GM21381 (cell line): Measurements from ENCODE around the gene MARK3.

Source experiments
- ATAC-seq: cut with Tn5 transposase; IDR thresholded peaks from one replicate; pipeline ENCODE4 v1.9.1; 2021; ENCODE audit warnings: mild to moderate bottlenecking, moderate library complexity; ENCODE audit not compliant: unreplicated experiment

The MARK3 gene

GRCh38 chr14:103393676-103394626, 8.7 kb downstream of the MARK3 start:
- ATAC-seq: no peak

GRCh38 chr14:103395244-103395643, 10.0 kb downstream of the MARK3 start:
- ATAC-seq: no peak

DNA sequence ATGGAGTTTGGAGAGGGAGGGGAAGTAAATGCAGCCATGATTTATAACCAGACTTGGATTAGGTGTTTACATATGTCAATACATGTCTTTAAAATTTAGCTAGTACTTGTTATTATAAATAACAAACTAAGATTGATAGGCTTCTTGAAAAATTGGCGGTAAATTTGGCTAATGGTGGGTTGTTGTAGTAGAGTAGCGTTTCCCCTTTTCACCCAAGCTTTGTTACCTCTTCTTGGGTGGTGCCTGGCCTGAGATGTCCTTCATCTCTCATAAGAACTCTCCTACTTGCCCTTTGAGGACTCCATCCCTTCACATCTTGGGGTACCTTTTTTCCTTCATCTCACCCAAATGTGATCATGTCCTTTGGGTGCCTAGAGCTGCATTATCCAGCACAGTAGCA, 11.2 kb downstream of the MARK3 start:
- no peak for ATAC-seq

DNA sequence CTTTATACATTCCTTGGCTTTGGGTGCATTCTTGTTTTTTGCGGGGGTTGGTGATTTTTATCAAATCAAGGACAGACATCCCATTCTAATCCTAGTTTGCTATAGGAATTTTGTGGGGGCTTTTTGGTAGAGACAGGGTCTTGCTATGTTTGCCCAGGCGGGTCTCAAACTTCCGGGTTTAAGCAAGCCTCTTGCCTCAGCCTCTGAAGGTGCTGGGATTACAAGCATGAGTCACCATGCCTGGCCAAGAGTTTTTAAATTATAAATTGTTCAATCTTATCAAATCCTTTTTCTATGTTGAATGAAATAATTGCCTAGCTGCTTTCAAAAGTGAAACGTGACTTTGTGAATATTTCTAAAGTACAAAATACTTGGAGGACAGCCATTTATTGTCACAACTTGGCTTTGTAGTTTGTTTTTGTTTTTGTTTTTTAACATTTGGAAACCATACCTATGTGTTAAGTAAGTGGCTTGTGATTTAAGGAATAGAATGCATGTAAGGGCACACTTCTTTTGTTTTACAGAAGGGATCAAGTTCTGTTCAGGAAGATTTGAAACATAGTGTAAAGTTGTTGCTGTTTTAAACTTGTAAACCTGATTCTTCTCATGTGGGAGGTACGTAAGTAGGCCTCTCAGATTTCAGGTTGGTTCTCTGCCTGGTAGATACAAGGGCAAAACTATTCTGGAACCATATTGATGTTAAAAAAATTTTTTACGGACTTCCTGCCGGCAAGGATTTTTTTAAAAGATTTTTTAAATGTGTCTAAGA, 13.4 kb downstream of the MARK3 start:
- ATAC-seq: no peak

GRCh38 chr14:103400537-103400936, 15.3 kb downstream of the MARK3 start:
- no peak for ATAC-seq

DNA sequence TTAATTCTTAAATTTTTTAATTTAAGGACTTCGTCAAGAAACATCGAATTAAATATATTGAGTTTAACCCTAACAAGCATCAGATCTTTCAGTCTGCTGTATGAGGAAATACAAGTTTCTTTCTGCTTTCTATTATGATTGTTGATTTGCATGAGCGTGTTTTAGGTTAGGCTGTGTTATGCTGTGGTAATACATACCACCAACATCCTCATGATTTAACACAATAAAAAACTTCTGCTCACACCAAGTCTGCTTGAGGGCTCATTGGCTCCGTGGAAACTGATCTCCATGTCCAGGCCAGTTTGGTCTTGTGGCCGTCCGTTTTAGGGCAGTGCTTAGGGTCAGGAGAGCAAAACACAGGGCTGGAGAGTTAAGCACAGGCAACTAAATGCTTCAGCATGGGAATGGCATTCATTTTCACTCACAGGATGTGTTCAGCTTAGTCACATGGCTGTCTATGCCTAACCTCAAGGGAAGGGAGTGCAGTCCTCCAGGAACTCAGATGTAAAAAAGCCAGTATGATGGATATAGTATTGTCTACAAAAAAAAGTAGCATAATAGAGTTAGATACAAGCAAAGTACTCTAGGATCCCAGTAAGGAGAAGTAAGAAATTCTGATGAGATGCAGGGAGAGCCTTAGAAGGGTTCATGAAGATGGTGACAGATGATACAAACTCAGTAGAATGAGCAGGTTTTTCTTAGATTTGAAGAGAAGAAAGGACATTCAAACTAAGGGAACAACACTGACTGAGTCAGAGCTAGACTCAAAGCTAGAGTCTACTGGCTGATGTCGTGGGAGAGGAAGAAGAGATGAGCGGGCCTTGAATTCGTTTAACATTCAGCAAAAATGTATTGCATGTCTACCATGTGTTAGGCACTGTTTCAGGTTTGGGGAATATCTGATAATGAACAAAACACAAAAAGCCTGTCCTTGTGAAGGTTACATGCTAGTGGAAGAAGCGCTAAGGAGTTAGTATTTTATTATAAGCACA, 16.3 kb downstream of the MARK3 start:
- ATAC-seq: no peak

GRCh38 chr14:103402695-103403094, 17.5 kb downstream of the MARK3 start:
- ATAC-seq: no peak

DNA sequence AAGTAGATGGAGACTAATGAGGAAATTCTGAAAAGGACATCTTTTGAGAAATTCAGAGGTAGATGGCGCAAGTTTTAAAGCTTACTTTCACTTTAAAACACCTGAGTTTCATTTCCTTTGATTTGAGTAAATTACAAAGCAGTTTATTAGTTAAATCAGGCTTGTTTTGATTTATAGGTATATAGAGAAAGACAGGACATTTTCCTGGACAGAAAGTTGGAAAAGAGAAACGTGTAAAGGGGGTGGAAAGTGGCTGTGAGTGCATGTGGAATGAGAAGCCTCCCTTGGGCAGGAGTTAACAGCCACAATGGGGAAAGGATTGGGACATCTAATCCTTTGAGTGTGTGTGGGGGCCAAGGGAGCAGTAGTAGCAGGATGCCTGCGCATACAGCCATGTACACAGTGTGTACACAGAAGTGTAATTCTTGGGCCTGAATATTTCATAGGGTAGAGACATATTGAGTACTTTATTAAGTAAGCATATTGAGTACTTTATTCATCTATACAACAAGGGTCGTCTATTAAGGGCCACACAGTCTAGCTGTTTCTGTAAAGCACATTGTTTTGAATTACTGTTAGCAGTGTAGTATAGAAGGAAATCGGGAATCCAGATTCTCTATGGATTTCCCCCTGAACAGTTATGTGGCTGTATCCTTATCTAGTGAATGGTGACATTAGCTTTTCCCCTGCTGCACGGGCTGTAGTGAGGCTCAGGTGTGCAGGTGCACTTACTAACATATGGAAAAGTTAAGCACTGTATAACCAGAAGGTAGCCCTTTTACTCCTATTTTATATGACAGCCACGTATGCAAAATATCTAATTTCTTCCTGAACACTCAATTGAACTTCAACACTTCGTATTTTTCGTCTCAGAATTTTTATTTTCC, 19.1 kb downstream of the MARK3 start:
- ATAC-seq: no peak

GRCh38 chr14:103404920-103405319, 19.7 kb downstream of the MARK3 start:
- no peak for ATAC-seq

DNA sequence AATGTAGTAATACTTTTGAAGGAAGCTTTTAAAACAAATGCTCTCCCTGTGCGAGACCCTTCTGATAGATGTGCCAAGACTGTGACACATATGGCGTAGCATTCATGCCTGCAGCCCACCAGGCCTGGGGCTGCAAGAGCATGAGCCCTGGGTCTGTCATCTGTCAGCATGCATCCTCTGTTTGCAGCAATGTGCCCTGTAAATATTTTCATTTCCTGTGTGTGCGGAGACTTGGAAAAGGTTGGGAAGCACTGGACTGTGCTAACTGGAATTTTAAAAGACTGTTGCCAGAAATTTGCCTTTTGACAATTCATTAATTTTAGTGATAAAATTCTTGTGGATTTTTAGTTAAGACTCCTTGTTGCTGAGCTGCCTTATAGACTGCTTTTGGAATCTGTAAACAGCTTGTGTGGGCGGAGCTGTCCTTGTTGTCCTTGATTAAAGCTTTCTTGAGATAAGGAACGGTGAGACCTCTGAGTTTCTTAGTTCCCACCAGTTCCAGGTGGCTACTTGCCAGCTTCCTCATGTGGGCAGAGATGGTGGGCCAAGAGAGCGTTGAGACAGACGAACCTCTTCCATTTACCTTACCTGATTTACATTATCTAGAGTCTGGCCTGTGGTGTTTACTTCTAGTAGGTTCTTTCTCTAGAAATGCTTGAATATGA, 23.4 kb downstream of the MARK3 start:
- ATAC-seq: no peak

GRCh38 chr14:103416916-103417315, 31.7 kb downstream of the MARK3 start:
- no peak for ATAC-seq

DNA sequence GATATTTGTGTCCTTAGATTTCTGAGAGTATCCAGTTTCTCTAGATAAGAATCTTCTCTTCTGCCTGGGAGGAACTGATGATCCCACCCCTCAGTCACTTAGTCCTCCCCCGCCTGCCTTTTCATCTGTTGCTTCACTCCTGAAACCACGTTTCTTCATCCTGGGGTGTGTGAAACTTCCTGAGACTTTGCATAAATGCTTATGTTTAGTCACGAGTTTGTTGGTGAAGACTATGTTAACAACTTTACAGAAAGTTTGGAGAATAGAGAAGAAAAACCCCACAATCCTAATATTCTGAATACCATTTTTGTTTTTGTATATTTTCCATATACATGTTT, 33.2 kb downstream of the MARK3 start:
- no peak for ATAC-seq

DNA sequence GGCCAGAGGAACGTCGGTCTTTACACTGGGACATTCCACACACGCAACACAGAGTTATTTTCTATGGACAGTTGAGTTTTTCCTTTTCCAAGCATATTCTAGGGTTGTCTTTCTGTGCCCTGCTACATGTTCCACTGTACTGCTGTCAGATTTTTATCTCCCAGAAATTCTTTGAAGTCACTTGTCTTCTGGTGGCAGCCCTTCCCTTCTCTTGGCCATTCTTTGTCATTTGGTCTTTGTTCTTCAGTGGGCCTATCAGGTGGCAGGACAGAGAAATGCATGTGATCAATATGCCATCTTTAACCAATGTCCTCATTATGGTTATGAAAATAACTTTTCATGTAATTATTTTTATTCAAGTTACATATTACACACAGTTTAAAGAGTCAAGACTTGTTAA, 36.3 kb downstream of the MARK3 start:
- no peak for ATAC-seq

DNA sequence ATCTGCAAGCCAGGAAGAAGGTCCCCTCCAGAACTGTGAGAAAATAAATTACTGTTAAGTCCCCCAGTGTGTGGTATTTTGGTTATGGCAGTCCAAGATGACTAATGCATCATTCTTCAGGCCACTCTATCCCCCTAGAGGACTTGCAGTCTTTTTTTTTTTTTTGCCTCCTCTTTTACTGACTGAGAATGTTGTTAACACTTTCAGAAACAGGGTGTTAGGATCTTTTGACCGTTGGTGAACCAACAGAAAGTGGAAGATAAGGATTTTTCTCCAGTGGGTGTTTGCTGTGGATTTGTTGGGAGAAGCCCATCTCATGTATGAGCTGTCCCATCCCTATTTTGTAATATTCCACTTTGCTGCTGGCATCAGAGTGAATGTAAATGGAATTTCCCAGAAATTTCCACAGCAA, 37.8 kb downstream of the MARK3 start:
- ATAC-seq: no peak

DNA sequence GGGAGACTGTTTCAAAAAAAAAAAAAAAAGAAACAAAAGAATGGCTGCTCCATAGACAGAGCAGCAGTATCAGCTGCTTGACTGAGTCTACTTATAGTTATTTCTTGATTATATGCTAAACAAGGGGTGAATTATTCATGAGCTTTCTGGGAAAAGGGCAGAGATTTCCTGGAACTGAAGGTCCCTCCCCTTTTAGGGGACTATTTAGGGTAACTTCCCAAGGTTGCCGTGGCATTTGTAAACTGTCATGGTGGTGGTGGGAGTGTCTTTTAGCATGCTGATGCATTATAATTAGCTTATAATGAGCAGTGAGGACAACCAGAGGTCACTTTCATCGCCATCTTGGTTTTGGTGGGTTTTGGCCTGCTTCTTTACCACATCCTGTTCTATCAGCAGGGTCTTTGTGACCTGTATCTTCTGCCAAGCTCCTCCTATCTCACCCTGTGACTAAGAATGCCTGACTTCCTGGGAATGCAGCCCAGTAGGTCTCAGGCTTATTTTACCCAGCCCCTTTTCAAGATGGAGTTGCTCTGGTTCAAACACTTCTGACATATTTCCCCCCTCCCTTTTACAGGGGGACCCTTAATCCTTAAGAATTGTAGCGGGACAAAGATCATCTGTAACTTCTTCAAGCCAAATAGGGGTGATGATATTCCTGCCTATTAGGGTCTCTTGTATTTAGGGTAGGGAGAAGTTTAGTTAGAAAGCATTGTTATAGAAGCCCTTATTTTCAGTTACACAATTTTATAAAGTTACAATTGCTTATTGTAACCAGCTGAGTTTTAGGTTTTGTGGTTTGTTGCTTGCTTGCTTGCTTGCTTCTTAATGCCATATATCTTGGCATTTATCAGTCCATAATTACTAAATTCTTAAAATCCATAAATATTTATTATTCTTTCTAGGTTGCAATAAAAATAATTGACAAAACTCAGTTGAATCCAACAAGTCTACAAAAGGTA, 42.5 kb downstream of the MARK3 start:
- no peak for ATAC-seq

DNA sequence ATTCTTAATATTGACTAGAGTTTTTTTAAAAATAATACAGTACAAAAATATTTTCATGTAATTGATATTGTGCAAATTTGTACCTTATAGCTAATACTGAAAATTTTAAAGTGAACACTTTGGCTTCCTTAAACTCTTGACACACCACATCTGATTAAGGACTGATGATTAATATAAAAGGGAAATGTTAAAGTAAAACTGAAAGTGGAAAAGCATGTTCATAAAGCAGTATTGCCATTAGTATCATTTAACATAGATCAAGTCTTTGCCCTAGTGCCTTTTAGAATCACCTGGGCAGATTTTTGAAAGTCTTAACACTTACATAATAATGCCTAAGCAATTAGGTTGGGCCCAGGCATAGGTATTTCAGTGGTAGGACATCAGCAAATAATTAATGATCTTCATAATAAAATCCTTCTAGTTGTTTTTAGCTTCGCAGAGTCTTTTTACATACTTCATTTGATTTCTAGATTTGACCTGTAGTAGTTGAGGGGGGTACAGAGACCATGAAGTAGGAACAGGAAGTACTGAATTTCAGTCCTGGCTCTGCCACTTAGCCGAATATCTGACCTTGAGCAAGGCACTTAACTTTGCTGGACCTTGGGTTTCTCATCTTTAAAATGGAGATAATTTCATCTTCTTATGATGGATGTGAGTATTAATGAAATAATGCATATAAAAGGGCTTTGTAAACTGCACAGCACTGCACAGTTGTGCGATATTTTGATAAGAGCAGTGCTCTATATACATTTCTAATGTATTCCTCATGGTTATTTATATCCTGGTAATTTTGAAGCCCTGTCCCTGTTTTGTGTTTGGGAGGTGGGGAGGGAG, 43.7 kb downstream of the MARK3 start:
- ATAC-seq: no peak

- ATAC-seq: no peak
These were observed 45.1 kb downstream of the MARK3 start for GRCh38 chr14:103430358-103430757.
